Brain microvascular endothelial cell (primary cell): Measurements from ENCODE around the gene MRRF.
"Not testable (repeated sequence)": the region's sequence is repeated elsewhere in the genome, so short reads cannot be mapped to it uniquely, and the experiment has no call there.

Source experiments
- DNase-seq: peaks from one replicate; pipeline ENCODE4 v3.0.0-alpha.2; 2020
- H3K27ac ChIP-seq: fragments of 250-450 bp; sonication (Bioruptor Pico); 2 replicates; pipeline ENCODE4 v1.5.1; 2020; ENCODE audit warnings: mild to moderate bottlenecking, moderate library complexity
- H3K27me3 ChIP-seq: fragments of 250-450 bp; sonication (Bioruptor Pico); replicated peaks from 2 replicates; pipeline ENCODE4 v1.5.1; 2020; ENCODE audit warnings: mild to moderate bottlenecking
- H3K36me3 ChIP-seq: fragments of 250-450 bp; sonication (Bioruptor Pico); replicated peaks from 2 replicates; pipeline ENCODE4 v1.5.1; 2020; ENCODE audit warnings: mild to moderate bottlenecking
- H3K4me3 ChIP-seq: 2 replicates; pipeline ENCODE4 v1.5.1; 2011; ENCODE audit warnings: low read depth, mild to moderate bottlenecking, control low read depth, low read length, moderate library complexity
- in situ Hi-C: cut with HindIII; loops from 2 replicates; pipeline ENCODE4 v1.10.0; 2017; ENCODE audit warnings: low sequenced_read_pairs, low pct_ligation_motif_present
- TF ChIP-seq, protein P1 (sequence below): IDR thresholded peaks from 2 replicates; pipeline ENCODE4 v1.5.1; 2011; ENCODE audit warnings: low read depth, mild to moderate bottlenecking, moderate library complexity, low read length, control low read depth, inconsistent platforms; ENCODE audit errors: missing control alignments

The MRRF gene

DNA sequence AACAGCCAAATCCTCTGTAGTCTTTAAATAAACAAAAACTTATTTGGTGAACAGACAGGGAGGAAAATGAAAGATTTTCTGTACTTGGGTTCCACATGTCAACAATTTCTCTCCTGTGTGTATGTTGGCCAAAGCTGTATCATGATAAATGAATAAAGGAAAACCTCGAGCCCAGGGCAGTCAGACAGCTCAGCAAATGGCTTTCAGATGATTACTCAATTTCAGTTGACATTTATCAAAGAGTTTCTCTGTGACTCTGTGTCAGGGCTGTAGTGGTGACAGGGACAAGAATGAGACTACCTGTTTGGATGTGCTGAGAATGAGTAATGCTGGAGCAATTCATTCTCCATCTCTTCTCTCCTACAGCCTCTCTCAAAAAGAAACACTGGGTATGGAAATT lies 60.4 kb downstream of the MRRF start:
- Histone ChIP-seq H3K4me3 (no peak overlapping the region), H3K27ac (no peak overlapping the region), H3K36me3 (peaks cover 16% of the 10 kb centered on the region), H3K27me3 (no peaks in the 10 kb centered on the region)
- in situ Hi-C loops, result no loop called here
- TF ChIP-seq, protein P1, sequence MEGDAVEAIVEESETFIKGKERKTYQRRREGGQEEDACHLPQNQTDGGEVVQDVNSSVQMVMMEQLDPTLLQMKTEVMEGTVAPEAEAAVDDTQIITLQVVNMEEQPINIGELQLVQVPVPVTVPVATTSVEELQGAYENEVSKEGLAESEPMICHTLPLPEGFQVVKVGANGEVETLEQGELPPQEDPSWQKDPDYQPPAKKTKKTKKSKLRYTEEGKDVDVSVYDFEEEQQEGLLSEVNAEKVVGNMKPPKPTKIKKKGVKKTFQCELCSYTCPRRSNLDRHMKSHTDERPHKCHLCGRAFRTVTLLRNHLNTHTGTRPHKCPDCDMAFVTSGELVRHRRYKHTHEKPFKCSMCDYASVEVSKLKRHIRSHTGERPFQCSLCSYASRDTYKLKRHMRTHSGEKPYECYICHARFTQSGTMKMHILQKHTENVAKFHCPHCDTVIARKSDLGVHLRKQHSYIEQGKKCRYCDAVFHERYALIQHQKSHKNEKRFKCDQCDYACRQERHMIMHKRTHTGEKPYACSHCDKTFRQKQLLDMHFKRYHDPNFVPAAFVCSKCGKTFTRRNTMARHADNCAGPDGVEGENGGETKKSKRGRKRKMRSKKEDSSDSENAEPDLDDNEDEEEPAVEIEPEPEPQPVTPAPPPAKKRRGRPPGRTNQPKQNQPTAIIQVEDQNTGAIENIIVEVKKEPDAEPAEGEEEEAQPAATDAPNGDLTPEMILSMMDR, result no peak
- DNase-seq, result no peak

DNA sequence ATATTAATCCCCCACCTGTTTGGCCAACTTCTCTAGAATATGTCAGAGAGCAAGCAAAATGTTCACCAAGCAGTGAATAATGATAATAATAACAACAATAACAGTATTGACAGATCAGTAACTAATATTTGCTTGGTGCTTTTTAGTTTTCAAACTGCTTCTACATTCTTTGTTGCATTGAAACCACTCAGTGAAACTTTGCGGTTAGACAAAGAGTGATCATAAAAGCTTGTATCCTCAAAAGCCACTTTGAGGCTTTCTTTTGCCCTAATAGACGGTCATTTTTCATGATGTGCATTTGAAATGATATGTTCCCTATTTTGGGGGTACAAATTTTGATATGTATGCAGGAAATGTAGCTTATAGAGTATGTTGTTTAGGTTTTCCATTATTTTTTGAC lies 62.5 kb downstream of the MRRF start:
- H3K4me3 ChIP-seq, result no peak overlapping the region
- no peaks in the 10 kb centered on the region for H3K27me3 ChIP-seq
- DNase-seq, result no peak
- no peak overlapping the region for H3K27ac ChIP-seq
- H3K36me3 ChIP-seq, result peaks cover 16% of the 10 kb centered on the region
- in situ Hi-C loops, result no loop called here
- TF ChIP-seq, protein P1, result no peak

- TF ChIP-seq, protein P1, result no peak
- H3K36me3 ChIP-seq, result peaks cover 2% of the 10 kb centered on the region
- in situ Hi-C loops, result no loop called here
- no peaks in the 10 kb centered on the region for H3K27me3 ChIP-seq
- no peak overlapping the region for H3K27ac ChIP-seq
- DNase-seq, result no peak
- H3K4me3 ChIP-seq, result no peak overlapping the region
Measured at GRCh38 chr9:122329597-122329996, 64.9 kb downstream of the MRRF start.

- H3K27me3 ChIP-seq, DNase-seq, H3K27ac ChIP-seq, H3K4me3 ChIP-seq, H3K36me3 ChIP-seq, in situ Hi-C loops: not testable (repeated sequence)
Measured at GRCh38 chr9:122330466-122330865, 65.8 kb downstream of the MRRF start.

DNA sequence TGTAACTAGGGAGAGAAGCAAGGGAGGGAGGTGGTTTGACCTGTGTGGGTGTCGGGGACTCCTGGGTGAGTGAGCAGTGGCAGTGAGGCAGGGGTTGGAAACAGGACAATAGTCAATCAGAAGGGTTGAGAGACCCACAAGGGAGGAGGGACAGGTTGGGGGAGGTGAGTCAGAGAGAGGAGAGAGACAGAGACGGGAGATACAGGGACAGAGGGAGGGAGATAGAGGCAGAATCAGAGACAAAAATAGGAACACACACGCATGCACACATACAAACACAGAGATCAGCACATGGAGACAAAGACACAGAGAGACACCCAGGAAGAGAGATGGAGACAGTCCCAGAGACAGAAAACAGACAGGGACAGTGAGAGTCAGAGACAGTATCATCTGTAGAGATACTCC lies 66.8 kb downstream of the MRRF start:
- no peak for DNase-seq
- Histone ChIP-seq H3K27ac (no peak overlapping the region), H3K27me3 (no peaks in the 10 kb centered on the region), H3K36me3 (no peaks in the 10 kb centered on the region), H3K4me3 (no peak overlapping the region)
- in situ Hi-C loops, result no loop called here
- TF ChIP-seq, protein P1, result no peak

GRCh38 chr9:122332083-122332482 lies 67.4 kb downstream of the MRRF start:
- in situ Hi-C loops, result no loop called here
- H3K27me3 ChIP-seq, result peaks cover 3% of the 10 kb centered on the region
- no peak overlapping the region for H3K4me3 ChIP-seq
- no peak overlapping the region for H3K27ac ChIP-seq
- TF ChIP-seq, protein P1, result no peak
- DNase-seq, result no peak
- no peaks in the 10 kb centered on the region for H3K36me3 ChIP-seq
